K562 (cell line): ENCODE results near the gene IL12B. TPM values are rescaled to one million over a fixed set of nuclear protein-coding genes. Genes with fewer than 3 reads are reported as not detected.
A peak's percentile ranks its signal among the peaks of the same experiment; 100 is the strongest.

Experiments used
- BRD9 ChIP-seq: fragments of 450-650 bp; IDR thresholded peaks from 2 replicates; pipeline ENCODE4 v1.6.1; 2018; ENCODE audit warnings: low read depth; ENCODE audit not compliant: partially characterized antibody
- CEBPB ChIP-seq: fragments of 450-650 bp; IDR thresholded peaks from 2 replicates; pipeline ENCODE4 v1.6.1; 2016; ENCODE audit warnings: missing genetic modification characterization, missing compliant biosample characterization
- CTCFL ChIP-seq: IDR thresholded peaks from 2 replicates; pipeline ENCODE4 v1.6.1; 2011; ENCODE audit warnings: borderline replicate concordance, low read depth, mild to moderate bottlenecking, moderate library complexity, low read length; ENCODE audit not compliant: insufficient read depth, poor library complexity, severe bottlenecking
- HES1 ChIP-seq: fragments of 450-650 bp; IDR thresholded peaks from 2 replicates; pipeline ENCODE4 v1.6.1; 2016; ENCODE audit warnings: low read depth, mild to moderate bottlenecking, moderate library complexity
- JUN ChIP-seq, 2 experiments: sonication (generic) in 1 of 2; formaldehyde crosslinking in 1 of 2; IDR thresholded peaks; 2 replicates each; pipeline versions ENCODE4 v1.6.1 to v1.8.0; 2012 to 2022; ENCODE audit warnings: borderline replicate concordance in 2 of 2, mild to moderate bottlenecking in 2 of 2, improper control_type of control experiment in 1 of 2, low read depth in 1 of 2, low read length in 1 of 2, missing genetic modification reagents in 1 of 2
- JUND ChIP-seq, 2 experiments: IDR thresholded peaks; 2 replicates in 1 of 2; 3 replicates in 1 of 2; pipeline ENCODE4 v1.6.1; 2011; ENCODE audit warnings: borderline replicate concordance in 2 of 2, low read depth in 2 of 2, low read length in 2 of 2, improper control_type of control experiment in 1 of 2, missing biosample characterization in 1 of 2, missing genetic modification characterization in 1 of 2, missing genetic modification reagents in 1 of 2
- KLF6 ChIP-seq: fragments of 250-450 bp; sonication (Bioruptor Pico); IDR thresholded peaks from 2 replicates; pipeline ENCODE4 v1.4.0; 2020; ENCODE audit warnings: mild to moderate bottlenecking, moderate library complexity, borderline replicate concordance
- MEIS2 ChIP-seq: fragments of 450-650 bp; IDR thresholded peaks from 2 replicates; pipeline ENCODE4 v1.6.1; 2014; ENCODE audit warnings: mild to moderate bottlenecking; ENCODE audit not compliant: partially characterized antibody
- MIER1 ChIP-seq: fragments of 450-650 bp; IDR thresholded peaks from 2 replicates; pipeline ENCODE4 v1.6.1; 2016; ENCODE audit warnings: antibody characterized with exemption, mild to moderate bottlenecking, low read depth
- NCOA6 ChIP-seq: fragments of 450-650 bp; IDR thresholded peaks from 2 replicates; pipeline ENCODE4 v1.6.1; 2017; ENCODE audit warnings: mild to moderate bottlenecking
- NR2C2 ChIP-seq, 2 experiments: fragments of 200-800 bp in 1 of 2; sonication (Bioruptor generic) in 1 of 2; sonication (generic) in 1 of 2; formaldehyde crosslinking in 1 of 2; IDR thresholded peaks; 2 replicates each; pipeline versions ENCODE4 v1.6.1 to v1.8.0; 2016 to 2022; ENCODE audit warnings: mild to moderate bottlenecking in 1 of 2, missing compliant biosample characterization in 1 of 2, missing genetic modification characterization in 1 of 2, missing genetic modification reagents in 1 of 2
- POLR2AphosphoS2 ChIP-seq: IDR thresholded peaks from 2 replicates; pipeline ENCODE4 v1.6.1; 2012; ENCODE audit warnings: low read length, improper control_type of control experiment
- SNAPC5 ChIP-seq: fragments of 250-450 bp; sonication (Bioruptor Pico); IDR thresholded peaks from 2 replicates; pipeline ENCODE4 v1.8.0; 2021; ENCODE audit warnings: moderate library complexity, mild to moderate bottlenecking, inconsistent platforms
- TCF7L2 ChIP-seq: fragments of 150-350 bp; IDR thresholded peaks from 2 replicates; pipeline ENCODE4 v1.6.1; 2016; ENCODE audit warnings: low read depth, mild to moderate bottlenecking, low read length, moderate library complexity
- ZEB2 ChIP-seq: fragments of 450-650 bp; IDR thresholded peaks from 2 replicates; pipeline ENCODE4 v1.6.1; 2016
- ZNF175 ChIP-seq: fragments of 200-800 bp; sonication (Bioruptor generic); IDR thresholded peaks from 2 replicates; pipeline ENCODE4 v1.6.1; 2016; ENCODE audit warnings: low read depth, mild to moderate bottlenecking, missing genetic modification characterization, missing compliant biosample characterization
- ZNF239 ChIP-seq: fragments of 250-450 bp; sonication (Bioruptor Pico); IDR thresholded peaks from 2 replicates; pipeline ENCODE4 v1.4.0; 2020; ENCODE audit warnings: mild to moderate bottlenecking
- ZNF561 ChIP-seq: fragments of 450-650 bp; formaldehyde crosslinking; conservative IDR thresholded peaks from 2 replicates; pipeline ENCODE4 v1.4.0; 2020; ENCODE audit warnings: mild to moderate bottlenecking, moderate library complexity
- ZNF740 ChIP-seq, 3 experiments: fragments of 200-800 bp in 1 of 3; sonication (Bioruptor generic) in 1 of 3; sonication (generic) in 1 of 3; formaldehyde crosslinking in 1 of 3; IDR thresholded peaks; 2 replicates each; pipeline versions ENCODE4 v1.6.1 to v1.8.0; 2016 to 2022; ENCODE audit warnings: mild to moderate bottlenecking in 2 of 3, missing compliant biosample characterization in 2 of 3, missing genetic modification characterization in 2 of 3, missing genetic modification reagents in 1 of 3
- polyA plus RNA-seq, 8 experiments: library from polyadenylated mRNA; depleted of rRNA in 4 of 8; stranded (reverse) in 5 of 8; unstranded in 3 of 8; fragments of >200 nt; fragmentation: Nextera tagmentation in 2 of 8; fragmentation: Illumina TruSeq in 1 of 8; extraction: Ambion mirVana in 2 of 8; extraction: Trizol in 1 of 8; gene quantifications; 2 replicates each; pipeline versions ENCODE4 v1.2.1 to v1.2.3, GENCODE V29; 2011 to 2014; ENCODE audit warnings: inconsistent platforms in 1 of 8, missing spikeins in 1 of 8
- total RNA-seq, 7 experiments: library from RNA; depleted of rRNA in 6 of 7; stranded (reverse); fragments of >200 nt in 6 of 7; fragmentation: Illumina TruSeq in 2 of 7; extraction: Trizol in 2 of 7; gene quantifications; 2 replicates each; pipeline versions ENCODE4 v1.2.1 to v1.2.3, GENCODE V29; 2011 to 2021; ENCODE audit warnings: low replicate concordance in 1 of 7

Gene IL12B
- total and polyA plus RNA-seq, 9 of the 15 experiments (the other 6 are each of a cell fraction or from before 2014, with no cell fraction given): not detected

- TF ChIP-seq ZNF561 (CRISPR knock-in tag): no peak
- peak; percentile 50; the same call in 1 of the 2 replicates for TF ChIP-seq ZNF239 (CRISPR knock-in tag)
- no peak for TF ChIP-seq BRD9
- no peak for TF ChIP-seq CEBPB (tag)
- TF ChIP-seq MIER1: no peak
- peak; percentile 80; the same call in 1 of the 2 replicates for TF ChIP-seq KLF6 (CRISPR knock-in tag)
- no peak for TF ChIP-seq ZNF740 (CRISPR knock-in tag; IDR thresholded peaks at IDR 0.05)
- no peak for TF ChIP-seq ZNF740 (tag; IDR thresholded peaks at IDR 0.05)
- TF ChIP-seq JUND (IDR thresholded peaks at IDR 0.05; ENCODE audit: borderline replicate concordance, low read depth, low read length): peak; percentile 72
- TF ChIP-seq JUND (tag; IDR thresholded peaks at IDR 0.05; ENCODE audit: borderline replicate concordance, low read depth, low read length): peak; percentile 71; the same call in 1 of the 3 replicates
- no peak for TF ChIP-seq CTCFL
- no peak for TF ChIP-seq NR2C2 (CRISPR knock-in tag; IDR thresholded peaks at IDR 0.05)
- TF ChIP-seq NR2C2 (tag; IDR thresholded peaks at IDR 0.05): no peak
- TF ChIP-seq POLR2AphosphoS2: no peak
- peak; percentile 61; the same call in 1 of the 2 replicates for TF ChIP-seq ZNF175
- no peak for TF ChIP-seq SNAPC5
- TF ChIP-seq TCF7L2: no peak
- no peak for TF ChIP-seq NCOA6
- no peak for TF ChIP-seq HES1
- TF ChIP-seq JUN (IDR thresholded peaks at IDR 0.05; ENCODE audit: borderline replicate concordance, low read depth, low read length): no peak
- TF ChIP-seq JUN (CRISPR knock-in tag; IDR thresholded peaks at IDR 0.05; ENCODE audit: borderline replicate concordance): no peak
- peak; percentile 64 for TF ChIP-seq ZEB2
- TF ChIP-seq MEIS2: peak; percentile 44
Measured at GRCh38 chr5:159337016-159337955, 7.0 kb upstream of the IL12B start (continued).
